NCI-H510A (cell line): Measurements from ENCODE around the gene TTC4.
"Not testable (repeated sequence)": the region's sequence is repeated elsewhere in the genome, so short reads cannot be mapped to it uniquely, and the experiment has no call there.

Source experiments
- DNase-seq: peaks from one replicate; lab custom pipeline; 2025; lab: John Stamatoyannopoulos, UW

Gene TTC4

DNA sequence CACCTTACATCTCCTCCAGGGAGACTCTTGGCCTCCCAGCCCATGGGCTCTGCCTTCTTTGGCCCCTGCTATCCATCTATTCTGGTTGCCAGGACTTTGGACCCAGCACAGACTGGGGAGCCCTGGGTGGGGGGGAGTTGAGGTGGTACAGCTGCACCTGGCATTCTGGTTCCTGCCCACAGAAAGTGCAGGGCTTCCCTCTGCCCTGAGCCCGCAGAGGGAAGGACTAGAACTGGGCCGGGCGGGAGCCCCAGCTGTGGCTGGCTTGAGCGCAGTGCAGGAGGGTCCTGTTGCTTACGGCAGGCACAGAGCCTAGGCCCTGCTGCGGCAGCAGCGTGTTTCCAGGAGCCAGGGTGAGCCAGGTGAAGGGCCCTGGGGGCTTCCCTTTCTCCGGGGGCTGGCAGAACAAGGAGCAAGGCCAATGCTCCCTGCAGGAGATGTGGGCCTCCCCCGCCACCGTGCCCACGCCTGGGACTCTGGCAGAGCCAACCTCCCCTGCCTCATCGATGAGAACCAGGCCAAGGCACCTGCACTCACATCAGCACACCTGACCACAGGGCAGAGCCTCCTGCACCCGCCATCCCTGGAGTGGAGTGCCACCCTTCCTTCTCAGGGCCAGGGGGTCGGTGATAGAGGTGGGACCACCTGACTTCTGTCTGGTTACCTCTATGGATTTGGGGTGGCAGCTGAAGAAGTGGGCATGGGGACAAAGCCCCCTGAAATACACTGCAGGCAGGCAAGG, 32.6 kb downstream of the TTC4 start:
- no peak for DNase-seq

DNA sequence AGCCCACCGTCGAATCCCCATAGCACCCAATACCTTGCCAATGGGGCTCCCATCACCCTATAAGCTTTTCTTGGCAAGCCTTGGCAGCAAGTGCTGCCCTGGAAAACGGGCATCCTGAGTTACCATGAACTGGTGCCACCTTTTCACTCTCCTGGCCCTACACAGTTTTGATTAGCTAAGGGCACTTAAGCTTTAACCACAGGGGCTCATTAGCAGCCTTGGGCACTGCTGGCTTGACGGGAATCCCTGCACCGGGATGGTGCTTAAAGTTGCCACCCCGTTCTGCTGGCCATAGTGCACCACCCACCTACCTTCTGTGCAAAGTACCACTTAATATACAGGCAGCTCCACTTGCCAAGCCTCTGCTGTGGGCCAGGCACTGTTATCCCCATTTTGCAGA, 34.9 kb downstream of the TTC4 start:
- DNase-seq, result no peak

DNA sequence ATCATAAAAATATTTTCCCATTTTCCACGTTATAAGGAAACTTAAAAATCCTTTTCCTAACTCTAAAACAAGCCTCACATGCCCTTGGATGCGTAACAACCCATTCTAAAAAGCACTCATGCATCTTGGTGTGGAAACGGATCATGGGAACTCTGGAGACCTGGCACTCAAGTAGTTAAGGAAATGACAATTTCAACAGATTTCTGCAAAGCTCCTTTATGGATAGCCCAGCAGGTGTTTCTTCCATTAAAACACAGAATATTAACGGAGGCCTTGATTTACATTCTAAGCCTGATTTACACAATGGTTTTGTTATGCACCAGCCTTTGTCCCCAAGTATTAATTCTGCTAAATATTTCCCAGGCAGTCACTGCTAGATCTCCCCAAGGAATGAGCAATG, 35.8 kb downstream of the TTC4 start:
- no peak for DNase-seq

GRCh38 chr1:54754045-54754444, 38.4 kb downstream of the TTC4 start:
- DNase-seq, result no peak

GRCh38 chr1:54754486-54755285, 39.0 kb downstream of the TTC4 start:
- DNase-seq, result no peak

DNA sequence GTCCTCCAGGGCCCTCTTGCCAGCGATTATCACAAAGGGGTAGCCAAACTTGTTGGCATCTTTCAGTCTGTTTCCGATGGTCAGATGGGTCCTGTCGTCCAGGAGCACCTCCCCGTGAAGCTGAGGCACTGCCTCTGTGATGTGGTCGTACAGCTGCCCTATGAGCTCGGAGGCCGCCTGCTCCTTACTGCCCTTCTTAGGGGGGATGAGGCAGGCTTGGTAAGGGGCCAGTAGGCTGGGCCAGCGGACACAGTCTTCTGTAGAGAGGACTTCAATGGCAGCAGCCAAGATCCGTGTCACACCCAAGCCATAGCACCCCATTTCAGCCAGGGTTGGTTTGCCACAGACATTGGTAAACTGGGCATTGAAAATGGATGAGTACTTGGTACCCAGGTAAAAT, 42.2 kb downstream of the TTC4 start:
- no peak for DNase-seq

GRCh38 chr1:54758678-54759348, 43.2 kb downstream of the TTC4 start:
- DNase-seq, result no peak

- DNase-seq, result no peak
These were observed 48.1 kb downstream of the TTC4 start for GRCh38 chr1:54763816-54764132.

GRCh38 chr1:54764133-54764921, 48.7 kb downstream of the TTC4 start, which contains the start of gene PARS2:
PARS2 (minus strand) TSS chr1:54764523; CDS start chr1:54759161, 5,362 bp downstream.
- peak; percentile 98 for DNase-seq

GRCh38 chr1:54764922-54765561, 49.4 kb downstream of the TTC4 start:
- DNase-seq, result no peak

DNA sequence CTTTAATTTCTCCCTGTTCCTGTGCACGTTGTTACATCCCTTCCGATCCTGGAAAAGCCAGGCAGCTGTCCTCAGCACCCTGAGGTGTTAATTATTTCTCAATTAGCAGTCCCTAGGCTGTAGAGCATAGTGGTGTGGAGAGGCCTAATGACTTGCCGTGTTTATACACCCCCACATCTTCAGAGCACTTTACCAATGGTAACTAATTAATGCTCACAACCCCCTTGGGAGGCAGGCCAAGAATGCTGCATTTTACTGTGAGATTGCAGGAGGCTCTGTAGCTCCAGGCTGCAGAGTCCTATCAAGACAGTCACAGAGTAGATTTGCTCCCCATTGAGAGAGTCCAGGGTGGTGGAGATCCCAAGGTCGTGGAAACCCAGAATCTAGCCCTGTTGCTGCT, 51.1 kb downstream of the TTC4 start:
- DNase-seq, result no peak

DNA sequence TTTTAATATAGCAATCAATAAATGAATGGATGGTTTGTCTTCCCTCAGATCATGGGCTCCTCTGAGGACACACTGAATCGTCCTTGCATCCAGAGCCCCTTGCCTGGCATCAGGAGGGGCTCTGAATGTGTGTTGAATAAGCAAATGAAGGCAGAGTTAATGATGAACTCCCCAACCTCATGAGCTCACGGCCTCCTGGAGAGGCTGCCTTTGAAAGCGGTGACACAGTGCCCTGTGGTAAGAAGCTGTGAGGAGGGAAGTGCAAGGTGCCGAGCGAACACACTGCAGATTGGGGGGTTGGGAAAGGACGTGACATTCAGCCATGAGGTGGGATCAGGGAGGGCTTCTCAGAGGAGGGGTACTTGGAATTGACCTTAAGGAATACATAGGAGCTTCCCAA, 51.9 kb downstream of the TTC4 start:
- DNase-seq, result no peak

- no peak for DNase-seq
These were observed 52.4 kb downstream of the TTC4 start for GRCh38 chr1:54768093-54768492.

DNA sequence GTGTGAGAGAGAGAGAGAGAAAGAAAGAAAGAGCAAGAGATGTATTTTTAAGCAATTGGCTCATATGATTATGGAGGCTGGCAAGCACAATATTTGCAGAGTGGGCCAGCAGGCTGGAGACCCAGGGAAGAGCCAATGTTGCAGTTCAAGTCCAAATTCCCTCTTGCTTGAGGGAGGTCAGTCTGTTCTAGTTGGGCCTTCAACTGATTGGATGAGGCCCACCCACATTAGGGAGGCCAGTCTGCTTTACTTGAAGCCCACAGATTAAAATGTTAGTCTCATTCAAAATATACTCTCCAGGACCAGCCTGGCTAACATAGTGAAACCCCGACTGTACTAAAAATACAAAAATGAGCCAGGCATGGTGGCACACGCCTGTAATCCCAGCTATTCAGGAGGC, 57.3 kb downstream of the TTC4 start:
- no peak for DNase-seq

DNA sequence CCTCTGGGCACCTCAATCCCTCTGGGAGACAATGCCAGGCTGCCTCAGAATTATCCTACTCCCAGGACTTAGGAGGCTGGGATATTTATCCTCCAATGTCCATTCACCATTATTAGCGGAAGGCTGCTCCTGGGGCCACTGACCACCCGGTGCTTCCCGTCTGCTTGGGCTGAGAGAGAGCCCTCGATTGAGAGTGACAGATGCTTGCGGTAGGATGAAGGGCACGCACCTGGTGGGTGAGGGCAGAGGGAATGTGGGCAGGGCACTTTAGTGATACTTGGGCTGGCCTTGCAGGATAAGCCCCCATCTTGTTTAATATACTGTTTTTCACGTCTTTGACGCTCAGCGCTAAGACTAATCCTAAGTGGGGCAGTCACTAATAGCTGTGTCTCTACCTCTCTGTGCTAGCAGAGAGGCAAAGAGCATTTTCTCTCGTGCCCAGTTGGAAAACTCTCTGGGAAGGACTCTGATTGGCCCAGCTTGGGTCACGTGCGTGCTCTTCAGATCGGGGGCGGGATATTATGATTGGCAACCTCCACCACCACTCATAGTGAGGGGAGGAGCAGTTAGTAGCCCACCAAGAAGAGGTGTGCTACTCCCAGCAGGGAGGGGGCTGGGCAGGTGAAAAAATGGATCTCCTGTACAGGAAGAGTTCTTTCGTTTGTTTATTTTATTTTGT, 59.3 kb downstream of the TTC4 start:
- peak; percentile 46 for DNase-seq

DNA sequence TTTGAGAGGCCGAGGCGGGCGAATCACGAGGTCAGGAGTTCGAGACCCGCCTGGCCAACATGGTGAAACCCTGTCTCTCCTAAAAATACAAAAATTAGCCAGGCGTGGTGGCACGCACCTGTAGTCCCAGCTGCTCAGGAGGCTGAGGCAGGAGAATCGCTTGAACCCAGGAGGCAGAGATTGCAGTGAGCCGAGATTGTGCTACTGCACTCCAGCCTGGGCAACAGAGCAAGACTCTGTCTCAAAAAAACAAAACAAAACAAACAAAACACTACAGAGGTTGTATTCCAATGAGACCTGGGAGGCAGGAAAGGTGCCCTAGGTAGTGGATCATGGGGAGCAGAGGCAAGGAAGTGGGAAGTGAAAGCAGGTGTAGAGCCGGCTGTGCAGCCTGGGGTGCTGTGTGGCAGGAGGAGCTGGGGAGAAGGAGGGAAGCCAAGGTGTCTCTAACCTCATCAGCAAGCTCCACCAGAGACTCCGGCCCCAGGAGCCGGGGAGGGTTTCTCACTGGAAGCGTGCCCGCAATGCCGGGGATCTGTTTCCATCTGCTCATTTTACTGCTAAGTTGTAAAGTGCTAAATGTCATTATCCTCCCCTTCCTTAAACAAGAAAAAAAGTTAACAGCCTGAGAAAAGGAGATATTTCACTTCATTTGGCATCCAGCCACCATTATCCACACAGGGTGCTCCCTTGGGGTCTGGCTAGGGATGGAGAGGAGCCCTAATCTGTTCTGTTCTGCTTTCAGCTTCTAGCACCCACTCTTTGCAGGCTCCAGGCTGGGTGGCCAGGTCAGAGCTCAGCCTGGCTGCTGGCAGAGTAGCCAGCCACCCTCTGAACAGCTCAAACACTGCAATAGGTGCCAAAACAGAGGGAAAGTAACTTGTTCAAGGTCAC, 60.4 kb downstream of the TTC4 start:
- not testable (repeated sequence) for DNase-seq

DNA sequence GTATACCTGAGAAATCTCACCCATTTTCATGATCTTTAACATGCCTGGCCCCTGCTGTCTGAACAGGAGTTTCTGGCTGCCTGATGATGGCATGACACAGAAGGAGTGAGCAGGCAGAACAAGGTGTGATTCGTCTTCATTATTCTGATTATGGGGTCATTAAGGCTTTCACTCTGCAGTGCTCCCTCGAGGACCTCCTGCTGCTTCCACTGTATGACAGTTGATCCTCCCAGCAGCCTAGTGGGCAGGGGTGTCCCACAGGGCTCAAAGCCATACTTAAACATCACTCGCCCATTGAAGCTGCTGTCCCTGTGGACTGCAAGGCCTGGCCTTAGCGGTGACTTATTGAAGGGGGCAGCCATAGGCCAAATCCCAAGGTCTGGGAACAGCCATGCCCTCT, 61.4 kb downstream of the TTC4 start:
- no peak for DNase-seq

DNA sequence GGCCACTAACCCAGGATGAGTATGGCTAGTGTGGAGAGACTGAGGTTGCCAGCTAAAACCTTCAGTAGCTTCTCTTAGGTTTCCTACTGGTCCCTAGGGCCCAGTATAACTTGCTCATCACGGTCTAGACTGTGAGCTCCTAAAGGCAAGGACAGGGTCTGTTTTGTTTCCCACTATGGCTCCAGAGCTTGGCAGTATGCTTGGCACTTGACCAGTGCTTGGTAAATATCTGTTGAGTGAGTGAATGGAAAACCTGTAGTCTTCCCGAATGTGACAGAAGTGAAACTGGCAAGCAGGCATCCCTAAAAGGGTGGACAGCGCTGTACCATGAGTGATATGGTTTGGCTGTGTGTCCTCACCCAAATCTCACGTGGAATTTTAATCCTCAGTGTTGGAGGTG, 61.8 kb downstream of the TTC4 start:
- DNase-seq, result no peak

- no peak for DNase-seq
These were observed 65.5 kb downstream of the TTC4 start for GRCh38 chr1:54781023-54781723.
